GM12878 (cell line): Measurements from ENCODE around the gene KISS1R. TPM values are rescaled to one million over a fixed set of nuclear protein-coding genes. Genes with fewer than 3 reads are reported as not detected.

Source experiments
- ATAC-seq: fragments of 200-7000 bp; cut with Tn5 transposase; 3 replicates; pipeline ENCODE4 v1.9.1; 2020; ENCODE audit warnings: mild to moderate bottlenecking, moderate library complexity
- BruUV-seq: library from RNA; stranded (reverse); fragments of 400-500 nt; replicated peaks from 2 replicates; lab custom pipeline; 2021; lab: Mats Ljungman, UMichigan
- CTCF ChIA-PET: fragments of 300-600 bp; sonication (Branson Sonifier 250); formaldehyde crosslinking; extraction: SDS; loops from one replicate; lab custom pipeline; 2021; ENCODE audit warnings: inconsistent platforms; lab: Yijun Ruan, JAX
- POLR2A ChIA-PET: fragments of 350-600 bp; formaldehyde crosslinking; extraction: SDS; loops from one replicate; lab custom pipeline; 2021; ENCODE audit warnings: inconsistent platforms; lab: Charles Lee
- RAD21 ChIA-PET: fragments of 300-600 bp; sonication (Branson Sonifier 250); formaldehyde crosslinking; loops from one replicate; lab custom pipeline; 2023; ENCODE audit warnings: antibody characterized with exemption; ENCODE audit not compliant: unreplicated experiment; lab: Charles Lee
- SMC1A ChIA-PET: fragments of 300-600 bp; sonication (Branson Sonifier 250); formaldehyde crosslinking; loops from one replicate; lab custom pipeline; 2023; ENCODE audit not compliant: unreplicated experiment, uncharacterized antibody; lab: Charles Lee
- DNase-seq: peaks from one replicate; pipeline ENCODE4 v3.0.0-alpha.2; 2011; ENCODE audit warnings: low read depth, low spot score
- FAIRE-seq: peaks from 3 replicates; lab custom pipeline; 2011; peaks lifted over from hg19 to GRCh38; lab: Jason Lieb, UNC
- H2AFZ ChIP-seq: 2 replicates; pipeline ENCODE4 v1.6.0; 2011; ENCODE audit warnings: low read depth, low read length, control low read depth; ENCODE audit not compliant: control insufficient read depth
- H3K27ac ChIP-seq: 2 replicates; pipeline ENCODE4 v1.5.1; 2011; ENCODE audit warnings: control low read depth; ENCODE audit not compliant: control insufficient read depth, insufficient read depth
- H3K27me3 ChIP-seq, 2 experiments: replicated peaks in 1 of 2; 2 replicates each; pipeline versions ENCODE4 v1.6.0 to v1.6.1; 2011; ENCODE audit warnings: low read length in 1 of 2; ENCODE audit not compliant: control insufficient read depth in 2 of 2, insufficient read depth in 2 of 2
- H3K36me3 ChIP-seq, 2 experiments: 2 replicates each; pipeline ENCODE4 v1.5.1; 2011; ENCODE audit warnings: low read length in 1 of 2; ENCODE audit not compliant: control insufficient read depth in 2 of 2, insufficient read depth in 2 of 2
- H3K4me1 ChIP-seq: 2 replicates; pipeline ENCODE4 v1.6.1; 2011; ENCODE audit warnings: mild to moderate bottlenecking, low read length, moderate library complexity, mixed read lengths; ENCODE audit not compliant: control insufficient read depth, insufficient read depth
- H3K4me2 ChIP-seq: 2 replicates; pipeline ENCODE4 v1.6.0; 2011; ENCODE audit warnings: control low read depth; ENCODE audit not compliant: control insufficient read depth, insufficient read depth
- H3K4me3 ChIP-seq: fragments of 200-600 bp; sonication (generic); 2 replicates; pipeline ENCODE4 v1.5.1; 2016
- H3K79me2 ChIP-seq: 2 replicates; pipeline ENCODE4 v1.6.0; 2011; ENCODE audit warnings: low read length; ENCODE audit not compliant: control insufficient read depth, insufficient read depth
- H3K9ac ChIP-seq: 2 replicates; pipeline ENCODE4 v1.8.0; 2011; ENCODE audit warnings: low read length, control low read depth, mixed read lengths; ENCODE audit not compliant: control insufficient read depth, insufficient read depth
- H3K9me3 ChIP-seq: replicated peaks from 3 replicates; pipeline ENCODE4 v1.5.1; 2011; ENCODE audit warnings: mild to moderate bottlenecking, low read length; ENCODE audit not compliant: control insufficient read depth, insufficient read depth
- H4K20me1 ChIP-seq: 2 replicates; pipeline ENCODE4 v1.6.0; 2011; ENCODE audit not compliant: control insufficient read depth, insufficient read depth
- EED ChIP-seq: sonication (generic); IDR thresholded peaks from 2 replicates; pipeline ENCODE4 v1.6.1; 2016; ENCODE audit warnings: antibody characterized with exemption, low read depth
- ETV6 ChIP-seq, 2 experiments: fragments of 450-650 bp in 1 of 2; IDR thresholded peaks in 1 of 2; conservative IDR thresholded peaks in 1 of 2; 2 replicates each; pipeline ENCODE4 v1.6.1; 2014; ENCODE audit warnings: antibody characterized with exemption in 1 of 2, borderline replicate concordance in 1 of 2, low read depth in 1 of 2, mild to moderate bottlenecking in 1 of 2, moderate library complexity in 1 of 2
- GATAD2B ChIP-seq: fragments of 450-650 bp; conservative IDR thresholded peaks from 2 replicates; pipeline ENCODE4 v1.6.1; 2017; ENCODE audit warnings: low read depth, mild to moderate bottlenecking, moderate library complexity
- HDAC2 ChIP-seq: fragments of 200-600 bp; sonication (generic); IDR thresholded peaks from 2 replicates; pipeline ENCODE4 v1.6.1; 2017
- IKZF1 ChIP-seq: fragments of 450-650 bp; conservative IDR thresholded peaks from 2 replicates; pipeline ENCODE4 v1.6.1; 2017; ENCODE audit warnings: antibody characterized with exemption, mild to moderate bottlenecking
- IKZF2 ChIP-seq, 2 experiments: fragments of 450-650 bp; IDR thresholded peaks; 2 replicates each; pipeline ENCODE4 v1.6.1; 2017; ENCODE audit warnings: mild to moderate bottlenecking in 2 of 2, moderate library complexity in 2 of 2
- MXI1 ChIP-seq: fragments of 150-350 bp; IDR thresholded peaks from 2 replicates; pipeline ENCODE4 v1.6.1; 2011; ENCODE audit warnings: low read depth, mild to moderate bottlenecking, inconsistent platforms, low read length, improper control_type of control experiment
- NBN ChIP-seq: fragments of 450-650 bp; IDR thresholded peaks from 2 replicates; pipeline ENCODE4 v1.6.1; 2016
- SMARCA5 ChIP-seq: fragments of 450-650 bp; IDR thresholded peaks from 2 replicates; pipeline ENCODE4 v1.6.1; 2017; ENCODE audit warnings: mild to moderate bottlenecking
- TBL1XR1 ChIP-seq: IDR thresholded peaks from 2 replicates; pipeline ENCODE4 v1.6.1; 2012; ENCODE audit warnings: low read depth, low read length, improper control_type of control experiment
- TCF12 ChIP-seq: IDR thresholded peaks from 2 replicates; pipeline ENCODE4 v1.6.1; 2011; ENCODE audit warnings: low read depth, mild to moderate bottlenecking, low read length
- USF2 ChIP-seq: IDR thresholded peaks from 2 replicates; pipeline ENCODE4 v1.6.1; 2011; ENCODE audit warnings: low read depth, low read length, improper control_type of control experiment, borderline replicate concordance
- WGBS: methylation state at CpG from one replicate; pipeline ENCODE4 v1.1.6; 2016; ENCODE audit warnings: low lambda C conversion rate; ENCODE audit not compliant: insufficient replicate concordance, insufficient coverage; ENCODE audit errors: missing lambda C conversion rate; 5-methylcytosine and 5-hydroxymethylcytosine counted together
- in situ Hi-C: fragments of 300-500 bp; cut with MboI; formaldehyde crosslinking; loops from 9 replicates; pipeline ENCODE4 v1.14.3; 2018; ENCODE audit warnings: mixed read lengths
- intact Hi-C: fragments of 100-400 bp; cut with micrococcal nuclease; formaldehyde crosslinking; loops from one replicate; pipeline ENCODE4 v1.14.2; 2022; ENCODE audit not compliant: unreplicated experiment
- polyA plus RNA-seq, 11 experiments: library from polyadenylated mRNA; depleted of rRNA in 4 of 11; unstranded in 6 of 11; stranded (reverse) in 5 of 11; fragments of >200 nt; fragmentation: Nextera tagmentation in 4 of 11; fragmentation: Illumina TruSeq in 1 of 11; extraction: Ambion mirVana in 4 of 11; extraction: Trizol in 1 of 11; gene quantifications; 1 replicate in 1 of 11; 2 replicates in 10 of 11; pipeline versions ENCODE4 v1.2.1 to v1.2.3, GENCODE V29; 2011 to 2016; ENCODE audit warnings: inconsistent platforms in 2 of 11, missing spikeins in 2 of 11, low read depth in 1 of 11
- total RNA-seq, 4 experiments: library from RNA; depleted of rRNA in 3 of 4; stranded (reverse); fragments of >200 nt in 3 of 4; fragmentation: Illumina TruSeq in 1 of 4; extraction: Trizol in 1 of 4; gene quantifications; 2 replicates each; pipeline versions ENCODE4 v1.2.1 to v1.2.3, GENCODE V29; 2013 to 2021
- TF ChIP-seq, protein P1 (sequence below): fragments of 450-650 bp; IDR thresholded peaks from 2 replicates; pipeline ENCODE4 v1.6.1; 2017; ENCODE audit warnings: mild to moderate bottlenecking, moderate library complexity
- TF ChIP-seq, protein P2 (sequence below), 3 experiments: IDR thresholded peaks in 2 of 3; conservative IDR thresholded peaks in 1 of 3; 2 replicates each; pipeline ENCODE4 v1.5.1; 2011; ENCODE audit warnings: low read depth in 3 of 3, low read length in 3 of 3, mild to moderate bottlenecking in 3 of 3, control low read depth in 2 of 3, moderate library complexity in 2 of 3, inconsistent platforms in 1 of 3, mixed read lengths in 1 of 3; ENCODE audit not compliant: control insufficient read depth in 2 of 3, insufficient read depth in 1 of 3; ENCODE audit errors: extremely low read depth in 1 of 3

The KISS1R gene
- total and polyA plus RNA-seq, 10 of the 15 experiments (the other 5 are each of a cell fraction or from before 2014, with no cell fraction given), result 0.13 to 2.7 (median 1.4) TPM; not detected in 3

GRCh38 chr19:920051-920864 lies 3.1 kb downstream of the KISS1R start:
- no peak overlapping the region for H3K27ac ChIP-seq
- H3K4me1 ChIP-seq, result peaks cover 36% of the 10 kb centered on the region
- POLR2A ChIA-PET, result interaction anchor here (0.5 to 1.6 kb wide), 5 partner anchors 18 to 108 kb away, joined by 3 to 6 read pairs (median 4); no protein-coding TSS in a partner anchor
- in situ Hi-C loops, result loop anchor here (5.0 kb wide), 3 partner anchors 62 to 148 kb away; partner anchors contain the start of genes CFD and WDR18
- no peaks in the 10 kb centered on the region for H4K20me1 ChIP-seq
- intact Hi-C loops, result loop anchor here (10.0 kb wide), 1 partner anchor 325 kb away; the partner anchor contains the start of genes ATP5F1D and MIDN
- peak overlapping the region; percentile 27; the same call in 1 of the 2 replicates for H3K9ac ChIP-seq
- no peaks in the 10 kb centered on the region; a peak in 1 of 4 replicates for H3K36me3 ChIP-seq
- peaks cover 13% of the 10 kb centered on the region for H3K79me2 ChIP-seq
- H3K27me3 ChIP-seq, result peaks cover 0 to 2% of the 10 kb centered on the region in 2 experiments; a peak in 1 of 4 replicates
- WGBS, result 2% methylated on average over 34 of the region's 84 CpGs
- BruUV-seq, result no TSS peak
- RAD21 ChIA-PET, result interaction anchor here (0.7 to 3.6 kb wide), 6 partner anchors 12 to 191 kb away, joined by 3 to 46 read pairs (median 6); partner anchors contain the start of genes MED16, RNU6-9 and WDR18
- ATAC-seq (peak; percentile 41), DNase-seq (no peak), FAIRE-seq (no peak)
- H2AFZ ChIP-seq, result peak overlapping the region; percentile 75
- H3K4me3 ChIP-seq, result peak overlapping the region; percentile 64
- H3K9me3 ChIP-seq, result no peaks in the 10 kb centered on the region
- CTCF ChIA-PET, result interaction anchor here (1.0 to 4.6 kb wide), 6 partner anchors 27 to 151 kb away, joined by 3 to 50 read pairs (median 4); partner anchors contain the start of genes MED16, RNU6-9 and WDR18
- H3K4me2 ChIP-seq, result peak overlapping the region; percentile 89
- SMC1A ChIA-PET, result interaction anchor here (1.7 to 2.0 kb wide), 2 partner anchors 56 to 64 kb away, joined by 4 to 11 read pairs; partner anchors contain the start of gene WDR18
- peak; percentile 42; the same call in 1 of the 2 replicates for TF ChIP-seq GATAD2B
- TF ChIP-seq TCF12, result peak; percentile 57; the same call in 1 of the 2 replicates
- TF ChIP-seq USF2, result no peak
- TF ChIP-seq HDAC2, result no peak
- TF ChIP-seq, protein P1, sequence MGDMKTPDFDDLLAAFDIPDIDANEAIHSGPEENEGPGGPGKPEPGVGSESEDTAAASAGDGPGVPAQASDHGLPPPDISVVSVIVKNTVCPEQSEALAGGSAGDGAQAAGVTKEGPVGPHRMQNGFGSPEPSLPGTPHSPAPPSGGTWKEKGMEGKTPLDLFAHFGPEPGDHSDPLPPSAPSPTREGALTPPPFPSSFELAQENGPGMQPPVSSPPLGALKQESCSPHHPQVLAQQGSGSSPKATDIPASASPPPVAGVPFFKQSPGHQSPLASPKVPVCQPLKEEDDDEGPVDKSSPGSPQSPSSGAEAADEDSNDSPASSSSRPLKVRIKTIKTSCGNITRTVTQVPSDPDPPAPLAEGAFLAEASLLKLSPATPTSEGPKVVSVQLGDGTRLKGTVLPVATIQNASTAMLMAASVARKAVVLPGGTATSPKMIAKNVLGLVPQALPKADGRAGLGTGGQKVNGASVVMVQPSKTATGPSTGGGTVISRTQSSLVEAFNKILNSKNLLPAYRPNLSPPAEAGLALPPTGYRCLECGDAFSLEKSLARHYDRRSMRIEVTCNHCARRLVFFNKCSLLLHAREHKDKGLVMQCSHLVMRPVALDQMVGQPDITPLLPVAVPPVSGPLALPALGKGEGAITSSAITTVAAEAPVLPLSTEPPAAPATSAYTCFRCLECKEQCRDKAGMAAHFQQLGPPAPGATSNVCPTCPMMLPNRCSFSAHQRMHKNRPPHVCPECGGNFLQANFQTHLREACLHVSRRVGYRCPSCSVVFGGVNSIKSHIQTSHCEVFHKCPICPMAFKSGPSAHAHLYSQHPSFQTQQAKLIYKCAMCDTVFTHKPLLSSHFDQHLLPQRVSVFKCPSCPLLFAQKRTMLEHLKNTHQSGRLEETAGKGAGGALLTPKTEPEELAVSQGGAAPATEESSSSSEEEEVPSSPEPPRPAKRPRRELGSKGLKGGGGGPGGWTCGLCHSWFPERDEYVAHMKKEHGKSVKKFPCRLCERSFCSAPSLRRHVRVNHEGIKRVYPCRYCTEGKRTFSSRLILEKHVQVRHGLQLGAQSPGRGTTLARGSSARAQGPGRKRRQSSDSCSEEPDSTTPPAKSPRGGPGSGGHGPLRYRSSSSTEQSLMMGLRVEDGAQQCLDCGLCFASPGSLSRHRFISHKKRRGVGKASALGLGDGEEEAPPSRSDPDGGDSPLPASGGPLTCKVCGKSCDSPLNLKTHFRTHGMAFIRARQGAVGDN, result 0 out of 2 replicates have a peak, but pooled peaks have one; percentile 43
- no peak for TF ChIP-seq NBN
- TF ChIP-seq TBL1XR1, result no peak
- TF ChIP-seq, protein P2, sequence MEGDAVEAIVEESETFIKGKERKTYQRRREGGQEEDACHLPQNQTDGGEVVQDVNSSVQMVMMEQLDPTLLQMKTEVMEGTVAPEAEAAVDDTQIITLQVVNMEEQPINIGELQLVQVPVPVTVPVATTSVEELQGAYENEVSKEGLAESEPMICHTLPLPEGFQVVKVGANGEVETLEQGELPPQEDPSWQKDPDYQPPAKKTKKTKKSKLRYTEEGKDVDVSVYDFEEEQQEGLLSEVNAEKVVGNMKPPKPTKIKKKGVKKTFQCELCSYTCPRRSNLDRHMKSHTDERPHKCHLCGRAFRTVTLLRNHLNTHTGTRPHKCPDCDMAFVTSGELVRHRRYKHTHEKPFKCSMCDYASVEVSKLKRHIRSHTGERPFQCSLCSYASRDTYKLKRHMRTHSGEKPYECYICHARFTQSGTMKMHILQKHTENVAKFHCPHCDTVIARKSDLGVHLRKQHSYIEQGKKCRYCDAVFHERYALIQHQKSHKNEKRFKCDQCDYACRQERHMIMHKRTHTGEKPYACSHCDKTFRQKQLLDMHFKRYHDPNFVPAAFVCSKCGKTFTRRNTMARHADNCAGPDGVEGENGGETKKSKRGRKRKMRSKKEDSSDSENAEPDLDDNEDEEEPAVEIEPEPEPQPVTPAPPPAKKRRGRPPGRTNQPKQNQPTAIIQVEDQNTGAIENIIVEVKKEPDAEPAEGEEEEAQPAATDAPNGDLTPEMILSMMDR (IDR thresholded peaks at IDR 0.05 in 2 of 3, conservative IDR thresholded peaks at IDR 0.05 in 1 of 3; ENCODE audit: control insufficient read depth in 2 of 3, extremely low read depth in 1 of 3, insufficient read depth in 1 of 3, low read depth in 3 of 3, low read length in 3 of 3), result peak in 2 of 3 experiments; percentile 10 to 14; a peak in 2 of 6 replicates
- peak; percentile 53 to 61; a peak in 2 of 4 replicates for TF ChIP-seq IKZF2 (IDR thresholded peaks at IDR 0.05)
- 0 out of 2 replicates have a peak, but pooled peaks have one; percentile 20 for TF ChIP-seq SMARCA5
- TF ChIP-seq MXI1, result no peak
- peak; percentile 47; the same call in 1 of the 2 replicates for TF ChIP-seq EED
- peak; percentile 80; the same call in 1 of the 2 replicates for TF ChIP-seq IKZF1
- TF ChIP-seq ETV6 (conservative IDR thresholded peaks at IDR 0.05 in 1 of 2, IDR thresholded peaks at IDR 0.05 in 1 of 2; ENCODE audit: borderline replicate concordance in 1 of 2, low read depth in 1 of 2), result no peak
